KOPT-K1 (cell line): Measurements from ENCODE around the gene OOSP4A.

Experiments used
- H3K27ac ChIP-seq: fragments of 200-600 bp; sonication (generic); 2 replicates; pipeline ENCODE4 v1.5.1; 2016; ENCODE audit warnings: antibody characterized with exemption, mild to moderate bottlenecking, low read depth, low read length; ENCODE audit not compliant: poor library complexity, severe bottlenecking
- H3K36me3 ChIP-seq: fragments of 200-600 bp; sonication (generic); 2 replicates; pipeline ENCODE4 v1.5.1; 2017; ENCODE audit warnings: antibody characterized with exemption, mild to moderate bottlenecking, low read length, moderate library complexity; ENCODE audit not compliant: insufficient read depth
- H3K9me3 ChIP-seq: fragments of 200-600 bp; sonication (generic); 2 replicates; pipeline ENCODE4 v1.5.1; 2017; ENCODE audit warnings: antibody characterized with exemption, low read length, mild to moderate bottlenecking; ENCODE audit not compliant: insufficient read depth, poor library complexity, severe bottlenecking

The OOSP4A gene

GRCh38 chr11:59963733-59964132, at the start of gene OOSP4A:
TSS of gene OOSP4A (plus strand) at chr11:59964033. CDS start at chr11:59964033, 0 bp downstream.
- no peaks in the 10 kb centered on the region for H3K36me3 ChIP-seq
- no peaks in the 10 kb centered on the region for H3K9me3 ChIP-seq
- H3K27ac ChIP-seq = no peak within 1 kb of the TSS

GRCh38 chr11:59918480-59918879, 45.4 kb upstream of the OOSP4A start:
- Histone ChIP-seq H3K27ac (no peak overlapping the region), H3K36me3 (no peaks in the 10 kb centered on the region)

GRCh38 chr11:59918987-59919589, 44.7 kb upstream of the OOSP4A start:
- no peak overlapping the region for H3K27ac ChIP-seq
- no peaks in the 10 kb centered on the region for H3K36me3 ChIP-seq
- H3K9me3 ChIP-seq = peaks cover 26% of the 10 kb centered on the region

More at GRCh38 chr11:59918480-59918879, 45.4 kb upstream of the OOSP4A start:
- peaks cover 20% of the 10 kb centered on the region for H3K9me3 ChIP-seq

- H3K9me3 ChIP-seq = peaks cover 34% of the 10 kb centered on the region
- no peak overlapping the region for H3K27ac ChIP-seq
Observed at GRCh38 chr11:59923813-59924212, 40.0 kb upstream of the OOSP4A start.

GRCh38 chr11:59931688-59932087, 32.1 kb upstream of the OOSP4A start:
- Histone ChIP-seq H3K9me3 (peaks cover 20% of the 10 kb centered on the region), H3K36me3 (no peaks in the 10 kb centered on the region), H3K27ac (no peak overlapping the region)

More at GRCh38 chr11:59923813-59924212, 40.0 kb upstream of the OOSP4A start:
- H3K36me3 ChIP-seq = no peaks in the 10 kb centered on the region

- no peak within 1 kb of the TSS for H3K27ac ChIP-seq
- H3K36me3 ChIP-seq = no peaks in the 10 kb centered on the region
- H3K9me3 ChIP-seq = no peaks in the 10 kb centered on the region
Observed at GRCh38 chr11:59938132-59938531, 25.7 kb upstream of the OOSP4A start, which contains the start of gene OOSP1. TSS of gene OOSP1 (plus strand) at chr11:59938432. CDS start at chr11:59938455, 23 bp downstream.

GRCh38 chr11:59938718-59939117, 25.1 kb upstream of the OOSP4A start:
- Histone ChIP-seq H3K36me3 (no peaks in the 10 kb centered on the region), H3K9me3 (no peaks in the 10 kb centered on the region), H3K27ac (no peak overlapping the region)

- H3K27ac ChIP-seq = no peak overlapping the region
- H3K36me3 ChIP-seq = no peaks in the 10 kb centered on the region
- H3K9me3 ChIP-seq = no peaks in the 10 kb centered on the region
Observed at GRCh38 chr11:59939482-59939881, 24.4 kb upstream of the OOSP4A start.

GRCh38 chr11:59941091-59941490, 22.7 kb upstream of the OOSP4A start:
- Histone ChIP-seq H3K36me3 (no peaks in the 10 kb centered on the region), H3K27ac (no peak overlapping the region)

GRCh38 chr11:59943997-59944714, 19.7 kb upstream of the OOSP4A start:
- Histone ChIP-seq H3K9me3 (no peaks in the 10 kb centered on the region), H3K27ac (no peak overlapping the region), H3K36me3 (no peaks in the 10 kb centered on the region)

More at GRCh38 chr11:59941091-59941490, 22.7 kb upstream of the OOSP4A start:
- H3K9me3 ChIP-seq = no peaks in the 10 kb centered on the region

GRCh38 chr11:59944720-59945119, 19.1 kb upstream of the OOSP4A start:
- H3K9me3 ChIP-seq = no peaks in the 10 kb centered on the region
- H3K27ac ChIP-seq = no peak overlapping the region
- H3K36me3 ChIP-seq = no peaks in the 10 kb centered on the region

GRCh38 chr11:59953463-59954218, 10.2 kb upstream of the OOSP4A start:
- Histone ChIP-seq H3K27ac (no peak overlapping the region), H3K36me3 (no peaks in the 10 kb centered on the region)

GRCh38 chr11:59954219-59954847, 9.5 kb upstream of the OOSP4A start:
- H3K36me3 ChIP-seq = no peaks in the 10 kb centered on the region
- no peaks in the 10 kb centered on the region for H3K9me3 ChIP-seq
- no peak overlapping the region for H3K27ac ChIP-seq

More at GRCh38 chr11:59953463-59954218, 10.2 kb upstream of the OOSP4A start:
- H3K9me3 ChIP-seq = no peaks in the 10 kb centered on the region

GRCh38 chr11:59957094-59957493, 6.7 kb upstream of the OOSP4A start:
- Histone ChIP-seq H3K36me3 (no peaks in the 10 kb centered on the region), H3K27ac (no peak overlapping the region), H3K9me3 (no peaks in the 10 kb centered on the region)
